ENCODE data around the gene TRAF2. TPM values are rescaled to one million over a fixed set of nuclear protein-coding genes. Genes with fewer than 3 reads are reported as not detected.

Gene TRAF2
- total RNA-seq, 1 donor: 6.2 TPM

DNA sequence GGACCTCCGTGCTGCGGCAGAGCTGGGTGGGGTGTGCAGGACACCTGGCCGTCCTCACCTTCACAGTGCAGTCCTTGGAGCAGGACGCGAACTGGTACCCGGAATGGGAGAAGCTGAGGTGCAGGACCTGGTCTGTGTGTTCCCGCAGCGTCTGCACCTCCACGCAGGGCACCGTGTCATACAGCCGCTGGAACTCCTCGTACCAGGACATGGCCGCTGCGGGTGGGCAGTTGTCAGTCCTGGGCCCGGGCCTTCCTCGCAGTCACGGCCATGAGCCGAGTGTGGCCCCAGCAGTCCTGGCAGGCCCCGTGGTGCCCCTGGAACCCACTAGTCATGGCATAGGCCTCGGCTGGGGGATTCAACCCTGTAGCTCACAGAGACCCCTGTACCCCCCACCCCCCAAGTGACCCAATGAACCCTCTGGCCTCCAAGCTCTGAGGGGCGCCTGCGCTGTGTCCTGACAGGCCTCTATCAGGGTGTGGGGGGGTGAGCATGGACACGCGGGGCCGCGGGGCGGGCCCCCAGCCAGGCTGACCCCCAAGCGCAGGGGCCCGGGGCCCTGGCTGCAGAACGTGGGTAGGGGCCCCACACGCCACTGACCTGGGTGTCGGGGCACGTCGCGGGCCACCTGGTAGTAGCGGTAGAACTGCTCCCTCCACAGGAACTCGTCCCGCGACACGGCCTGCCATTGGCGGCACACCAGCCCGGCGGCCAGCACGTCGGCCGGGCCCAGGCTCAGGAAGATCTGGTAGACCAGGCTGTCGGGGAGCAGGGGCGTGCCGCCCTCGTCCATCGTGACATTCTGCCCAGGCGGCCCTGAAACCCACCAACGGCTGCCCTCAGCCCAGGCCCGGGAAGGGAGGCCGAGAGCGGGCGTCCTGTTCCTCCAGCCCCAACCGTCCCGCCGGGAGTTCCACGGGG, 57.2 kb downstream of the TRAF2 start:
- Histone ChIP-seq H3K9me3 (ENCODE audit: low read depth, low read length) (no peaks in the 10 kb centered on the region), H3K27ac (ENCODE audit: low read depth, low read length) (peak overlapping the region; percentile 65), H3K4me1 (ENCODE audit: insufficient read depth, low read length) (peaks cover 12% of the 10 kb centered on the region), H2AFZ (ENCODE audit: low read length) (no peak overlapping the region), H3K4me3 (ENCODE audit: insufficient read depth, low read length) (peak overlapping the region; percentile 88), H4K20me1 (ENCODE audit: insufficient read depth, low read length) (peaks cover 17% of the 10 kb centered on the region), H3K79me2 (ENCODE audit: insufficient read depth, low read length) (peaks cover 39% of the 10 kb centered on the region), H3K4me2 (ENCODE audit: insufficient read depth, low read length) (peak overlapping the region; percentile 88), H3K36me3 (ENCODE audit: insufficient read depth, low read length) (peaks cover 42% of the 10 kb centered on the region), H3K27me3 (ENCODE audit: insufficient read depth, low read length) (no peaks in the 10 kb centered on the region)
- DNase-seq (ENCODE audit: insufficient read length, low spot score, missing footprints): peak; percentile 99
- TF ChIP-seq, protein P1, sequence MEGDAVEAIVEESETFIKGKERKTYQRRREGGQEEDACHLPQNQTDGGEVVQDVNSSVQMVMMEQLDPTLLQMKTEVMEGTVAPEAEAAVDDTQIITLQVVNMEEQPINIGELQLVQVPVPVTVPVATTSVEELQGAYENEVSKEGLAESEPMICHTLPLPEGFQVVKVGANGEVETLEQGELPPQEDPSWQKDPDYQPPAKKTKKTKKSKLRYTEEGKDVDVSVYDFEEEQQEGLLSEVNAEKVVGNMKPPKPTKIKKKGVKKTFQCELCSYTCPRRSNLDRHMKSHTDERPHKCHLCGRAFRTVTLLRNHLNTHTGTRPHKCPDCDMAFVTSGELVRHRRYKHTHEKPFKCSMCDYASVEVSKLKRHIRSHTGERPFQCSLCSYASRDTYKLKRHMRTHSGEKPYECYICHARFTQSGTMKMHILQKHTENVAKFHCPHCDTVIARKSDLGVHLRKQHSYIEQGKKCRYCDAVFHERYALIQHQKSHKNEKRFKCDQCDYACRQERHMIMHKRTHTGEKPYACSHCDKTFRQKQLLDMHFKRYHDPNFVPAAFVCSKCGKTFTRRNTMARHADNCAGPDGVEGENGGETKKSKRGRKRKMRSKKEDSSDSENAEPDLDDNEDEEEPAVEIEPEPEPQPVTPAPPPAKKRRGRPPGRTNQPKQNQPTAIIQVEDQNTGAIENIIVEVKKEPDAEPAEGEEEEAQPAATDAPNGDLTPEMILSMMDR (IDR thresholded peaks at IDR 0.05; ENCODE audit: extremely low read depth, low read depth, low read length): no peak

DNA sequence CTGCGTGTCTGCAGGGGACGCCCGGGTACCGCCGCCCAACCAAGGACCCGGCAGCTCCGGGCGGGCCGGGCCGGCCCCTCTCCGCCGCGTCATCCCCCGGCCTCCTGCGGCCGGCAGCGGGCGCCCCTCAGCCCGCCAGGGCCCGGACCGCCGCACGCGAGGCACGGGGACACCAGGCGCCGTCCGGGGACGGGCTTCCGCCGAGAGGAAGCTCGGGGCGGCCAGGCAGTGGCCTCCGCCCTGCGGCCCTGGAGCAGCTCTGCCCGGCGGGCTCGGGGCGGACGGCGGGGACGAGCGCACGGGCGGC, 57.8 kb downstream of the TRAF2 start:
- Histone ChIP-seq H3K27ac (ENCODE audit: low read depth, low read length) (peak overlapping the region; percentile 65), H3K4me3 (ENCODE audit: insufficient read depth, low read length) (peak overlapping the region; percentile 88), H3K4me2 (ENCODE audit: insufficient read depth, low read length) (peak overlapping the region; percentile 88), H3K79me2 (ENCODE audit: insufficient read depth, low read length) (peaks cover 39% of the 10 kb centered on the region), H3K9me3 (ENCODE audit: low read depth, low read length) (no peaks in the 10 kb centered on the region), H3K27me3 (ENCODE audit: insufficient read depth, low read length) (no peaks in the 10 kb centered on the region), H3K36me3 (ENCODE audit: insufficient read depth, low read length) (peaks cover 38% of the 10 kb centered on the region), H2AFZ (ENCODE audit: low read length) (no peak overlapping the region), H4K20me1 (ENCODE audit: insufficient read depth, low read length) (peaks cover 17% of the 10 kb centered on the region), H3K4me1 (ENCODE audit: insufficient read depth, low read length) (peaks cover 12% of the 10 kb centered on the region)
- DNase-seq (ENCODE audit: insufficient read length, low spot score, missing footprints): peak; percentile 99
- TF ChIP-seq, protein P1 (IDR thresholded peaks at IDR 0.05; ENCODE audit: extremely low read depth, low read depth, low read length): no peak

DNA sequence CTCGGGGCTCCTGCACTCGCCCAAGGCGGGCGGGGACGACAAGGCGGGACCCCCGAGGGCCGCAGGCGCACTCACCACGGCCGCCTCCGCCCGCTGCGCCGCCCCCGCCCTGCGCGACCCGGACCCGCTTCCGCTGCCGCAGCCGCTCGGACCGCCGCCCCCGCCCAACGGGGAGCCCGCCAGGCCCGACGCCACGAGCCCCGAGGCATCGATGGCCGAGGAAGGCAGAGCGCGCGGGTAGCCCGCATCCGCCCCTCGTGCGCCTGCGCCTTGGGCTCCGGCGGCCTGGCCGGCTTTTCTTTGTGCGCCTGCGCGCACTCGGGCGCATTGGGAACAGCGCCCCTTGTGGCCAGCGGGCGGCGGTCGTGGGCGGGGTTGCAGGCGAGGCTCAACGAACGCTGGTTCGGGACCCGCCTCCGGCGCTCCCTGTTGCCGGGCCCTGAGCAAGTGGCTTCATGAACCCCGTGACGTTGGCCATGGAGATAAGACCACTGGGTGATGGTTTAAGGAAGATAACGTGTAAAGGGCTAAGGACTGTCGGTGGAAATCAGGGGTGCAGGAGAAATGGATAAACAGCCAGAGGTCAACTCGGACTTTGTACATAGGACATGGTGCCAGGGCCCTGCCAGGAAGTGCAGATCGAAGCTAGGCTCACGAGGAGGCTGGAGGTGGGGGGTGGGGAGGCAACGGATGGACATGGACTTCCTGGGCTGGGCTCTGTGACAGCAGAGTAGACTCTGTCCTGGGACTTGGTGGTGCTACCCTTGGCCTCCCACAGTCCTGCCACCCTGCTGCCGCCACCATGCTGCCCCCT, 58.4 kb downstream of the TRAF2 start, which contains the start of the genes C8G and FBXW5:
Gene C8G (plus strand): TSS at position 725 of the 814 bp plus-strand sequence. CDS start 78 bp downstream, at position 803.
Gene FBXW5 (minus strand): TSS at position 220 of the 814 bp plus-strand sequence. CDS start 655 bp downstream, outside the sequence.
- H2AFZ ChIP-seq (ENCODE audit: low read length): no peak within 1 kb of the TSS
- H3K36me3 ChIP-seq (ENCODE audit: insufficient read depth, low read length): peaks cover 33% of the 10 kb centered on the region
- peak within 1 kb of the TSS; percentile 88 for H3K4me3 ChIP-seq (ENCODE audit: insufficient read depth, low read length)
- H3K9me3 ChIP-seq (ENCODE audit: low read depth, low read length): no peaks in the 10 kb centered on the region
- H3K4me1 ChIP-seq (ENCODE audit: insufficient read depth, low read length): peaks cover 12% of the 10 kb centered on the region
- H3K79me2 ChIP-seq (ENCODE audit: insufficient read depth, low read length): peaks cover 39% of the 10 kb centered on the region
- TF ChIP-seq, protein P1 (IDR thresholded peaks at IDR 0.05; ENCODE audit: extremely low read depth, low read depth, low read length): peak; percentile 85
- peak; percentile 100 for DNase-seq (ENCODE audit: insufficient read length, low spot score, missing footprints)
- peak within 1 kb of the TSS; percentile 88 for H3K4me2 ChIP-seq (ENCODE audit: insufficient read depth, low read length)
- H3K27ac ChIP-seq (ENCODE audit: low read depth, low read length): peak within 1 kb of the TSS; percentile 65
- H3K27me3 ChIP-seq (ENCODE audit: insufficient read depth, low read length): no peaks in the 10 kb centered on the region
- peaks cover 17% of the 10 kb centered on the region for H4K20me1 ChIP-seq (ENCODE audit: insufficient read depth, low read length)
